ENCODE measurements around the gene APOBR.

- TF ChIP-seq, protein P1, sequence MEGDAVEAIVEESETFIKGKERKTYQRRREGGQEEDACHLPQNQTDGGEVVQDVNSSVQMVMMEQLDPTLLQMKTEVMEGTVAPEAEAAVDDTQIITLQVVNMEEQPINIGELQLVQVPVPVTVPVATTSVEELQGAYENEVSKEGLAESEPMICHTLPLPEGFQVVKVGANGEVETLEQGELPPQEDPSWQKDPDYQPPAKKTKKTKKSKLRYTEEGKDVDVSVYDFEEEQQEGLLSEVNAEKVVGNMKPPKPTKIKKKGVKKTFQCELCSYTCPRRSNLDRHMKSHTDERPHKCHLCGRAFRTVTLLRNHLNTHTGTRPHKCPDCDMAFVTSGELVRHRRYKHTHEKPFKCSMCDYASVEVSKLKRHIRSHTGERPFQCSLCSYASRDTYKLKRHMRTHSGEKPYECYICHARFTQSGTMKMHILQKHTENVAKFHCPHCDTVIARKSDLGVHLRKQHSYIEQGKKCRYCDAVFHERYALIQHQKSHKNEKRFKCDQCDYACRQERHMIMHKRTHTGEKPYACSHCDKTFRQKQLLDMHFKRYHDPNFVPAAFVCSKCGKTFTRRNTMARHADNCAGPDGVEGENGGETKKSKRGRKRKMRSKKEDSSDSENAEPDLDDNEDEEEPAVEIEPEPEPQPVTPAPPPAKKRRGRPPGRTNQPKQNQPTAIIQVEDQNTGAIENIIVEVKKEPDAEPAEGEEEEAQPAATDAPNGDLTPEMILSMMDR (IDR thresholded peaks at IDR 0.05) = no peak
- no peak for TF ChIP-seq POLR2AphosphoS5 (IDR thresholded peaks at IDR 0.05; ENCODE audit: insufficient read depth in 1 of 2, low read depth in 1 of 2)
Measured at GRCh38 chr16:28544998-28545397, 50.6 kb downstream of the APOBR start.

Measured in vagina (tissue), 2 donors.